ENCODE data around the gene DSG1.

GRCh38 chr18:31302991-31303390 is 15.0 kb upstream of the DSG1 start:
- TF ChIP-seq CTCF (IDR thresholded peaks at IDR 0.05) (no peak), POLR2A (IDR thresholded peaks at IDR 0.05) (no peak)

Data from thyroid gland (tissue), 4 donors.